ENCODE measurements around the gene TMEM132C. TPM values are rescaled to one million over a fixed set of nuclear protein-coding genes. Genes with fewer than 3 reads are reported as not detected.

Gene TMEM132C
- polyA plus RNA-seq, 2 donors = 0.43 to 0.65 TPM

DNA sequence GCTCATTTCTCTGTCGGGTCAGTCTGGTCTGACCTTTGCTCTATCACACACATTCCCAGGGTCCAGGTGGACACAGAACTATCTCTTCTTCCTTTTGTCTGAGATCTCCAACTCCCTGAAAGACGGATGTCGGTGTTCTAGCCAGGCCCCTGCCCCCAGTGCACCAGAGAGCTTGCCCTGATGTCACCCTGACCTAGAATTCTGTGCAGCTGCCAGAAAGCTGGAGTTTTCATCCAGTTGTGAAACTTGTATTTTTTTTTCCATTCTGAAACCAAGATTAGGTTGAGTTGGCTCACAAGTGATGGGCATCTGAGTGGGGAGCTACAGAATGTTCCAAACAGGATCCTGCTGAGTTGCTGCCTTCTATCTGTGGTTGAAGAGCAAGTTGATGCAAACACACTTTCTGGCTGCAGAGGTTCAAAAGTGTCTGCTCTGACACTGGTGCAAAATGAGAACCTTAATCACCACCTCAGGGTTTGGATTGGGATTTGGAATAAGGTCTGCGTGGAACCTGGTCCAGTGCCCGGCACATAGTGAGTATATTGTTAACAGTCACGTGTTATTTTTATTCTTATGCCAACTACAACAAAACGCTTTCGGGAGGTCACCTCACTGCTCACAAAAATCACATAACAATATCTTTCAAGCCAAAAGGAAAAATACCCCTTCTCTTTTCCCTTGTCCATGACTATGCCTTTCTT is 345.3 kb downstream of the TMEM132C start:
- no peaks in the 10 kb centered on the region for H3K36me3 ChIP-seq (ENCODE audit: control insufficient read depth in 2 of 2, insufficient read depth in 2 of 2, low read length in 1 of 2)
- WGBS, 2 donors = 67 to 77% methylated on average over 8 of the region's 8 CpGs
- peaks cover 2 to 9% of the 10 kb centered on the region in 2 donors for H3K9me3 ChIP-seq (ENCODE audit: control insufficient read depth in 2 of 2, insufficient read depth in 1 of 2, low read depth in 1 of 2, low read length in 1 of 2)
- H3K4me3 ChIP-seq (ENCODE audit: low read depth in 1 of 2, low read length in 2 of 2) = no peak overlapping the region
- H3K27me3 ChIP-seq (ENCODE audit: control insufficient read depth in 1 of 2, insufficient read depth in 2 of 2, low read length in 2 of 2) = no peaks in the 10 kb centered on the region
- no peak overlapping the region for H3K27ac ChIP-seq (ENCODE audit: low read depth in 2 of 2, low read length in 1 of 2)
- no peaks in the 10 kb centered on the region for H3K4me1 ChIP-seq (ENCODE audit: control insufficient read depth in 2 of 2, insufficient read depth in 2 of 2, low read length in 1 of 2)

- no peaks in the 10 kb centered on the region for H3K36me3 ChIP-seq (ENCODE audit: control insufficient read depth in 2 of 2, insufficient read depth in 2 of 2, low read length in 1 of 2)
- no peak overlapping the region for H3K27ac ChIP-seq (ENCODE audit: low read depth in 2 of 2, low read length in 1 of 2)
- no peak overlapping the region for H3K4me3 ChIP-seq (ENCODE audit: low read depth in 1 of 2, low read length in 2 of 2)
- H3K9me3 ChIP-seq (ENCODE audit: control insufficient read depth in 2 of 2, insufficient read depth in 1 of 2, low read depth in 1 of 2, low read length in 1 of 2) = peaks cover 2 to 12% of the 10 kb centered on the region in 2 donors
- no peaks in the 10 kb centered on the region for H3K4me1 ChIP-seq (ENCODE audit: control insufficient read depth in 2 of 2, insufficient read depth in 2 of 2, low read length in 1 of 2)
- no peaks in the 10 kb centered on the region for H3K27me3 ChIP-seq (ENCODE audit: control insufficient read depth in 1 of 2, insufficient read depth in 2 of 2, low read length in 2 of 2)
- WGBS, 2 donors = 67 to 71% methylated on average over 6 of the region's 6 CpGs
Measured at GRCh38 chr12:128613837-128614590, 347.0 kb downstream of the TMEM132C start.

- Histone ChIP-seq H3K36me3 (ENCODE audit: control insufficient read depth in 2 of 2, insufficient read depth in 2 of 2, low read length in 1 of 2) (no peaks in the 10 kb centered on the region), H3K4me1 (ENCODE audit: control insufficient read depth in 2 of 2, insufficient read depth in 2 of 2, low read length in 1 of 2) (no peaks in the 10 kb centered on the region), H3K9me3 (ENCODE audit: control insufficient read depth in 2 of 2, insufficient read depth in 1 of 2, low read depth in 1 of 2, low read length in 1 of 2) (peaks cover 7 to 18% of the 10 kb centered on the region in 2 donors), H3K27me3 (ENCODE audit: control insufficient read depth in 1 of 2, insufficient read depth in 2 of 2, low read length in 2 of 2) (no peaks in the 10 kb centered on the region), H3K27ac (ENCODE audit: low read depth in 2 of 2, low read length in 1 of 2) (no peak overlapping the region), H3K4me3 (ENCODE audit: low read depth in 1 of 2, low read length in 2 of 2) (no peak overlapping the region)
- 91 to 97% methylated on average over 2 of the region's 2 CpGs for WGBS, 2 donors
Measured at GRCh38 chr12:128617304-128617833, 350.4 kb downstream of the TMEM132C start.

- H3K4me1 ChIP-seq (ENCODE audit: control insufficient read depth in 2 of 2, insufficient read depth in 2 of 2, low read length in 1 of 2) = no peaks in the 10 kb centered on the region
- no peaks in the 10 kb centered on the region for H3K27me3 ChIP-seq (ENCODE audit: control insufficient read depth in 1 of 2, insufficient read depth in 2 of 2, low read length in 2 of 2)
- no peaks in the 10 kb centered on the region for H3K36me3 ChIP-seq (ENCODE audit: control insufficient read depth in 2 of 2, insufficient read depth in 2 of 2, low read length in 1 of 2)
- no peak overlapping the region for H3K27ac ChIP-seq (ENCODE audit: low read depth in 2 of 2, low read length in 1 of 2)
- H3K4me3 ChIP-seq (ENCODE audit: low read depth in 1 of 2, low read length in 2 of 2) = no peak overlapping the region
- H3K9me3 ChIP-seq (ENCODE audit: control insufficient read depth in 2 of 2, insufficient read depth in 1 of 2, low read depth in 1 of 2, low read length in 1 of 2) = peaks cover 7 to 12% of the 10 kb centered on the region in 2 donors
- 35 to 36% methylated on average over 8 of the region's 8 CpGs for WGBS, 2 donors
Measured at GRCh38 chr12:128619263-128619662, 352.3 kb downstream of the TMEM132C start.

DNA sequence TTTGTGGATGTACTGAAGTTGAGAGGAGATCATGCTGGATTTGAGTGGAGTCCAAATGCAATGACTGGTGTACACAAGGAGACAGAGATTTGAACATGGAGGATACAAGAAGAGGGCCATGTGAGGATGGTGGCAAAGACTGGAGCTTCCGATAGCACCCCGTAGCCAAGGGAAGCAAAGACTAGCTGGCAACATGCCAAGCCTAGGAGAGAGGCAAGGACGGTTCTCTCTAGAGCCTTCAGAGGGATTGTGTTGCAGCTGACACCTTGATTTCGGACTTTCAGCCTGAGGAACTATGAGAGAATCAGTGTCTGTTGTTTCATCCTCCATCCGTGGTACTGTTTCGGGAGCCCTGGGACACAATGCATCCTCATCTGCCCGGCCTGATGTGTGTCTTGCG is 354.3 kb downstream of the TMEM132C start:
- H3K4me3 ChIP-seq (ENCODE audit: low read depth in 1 of 2, low read length in 2 of 2) = no peak overlapping the region
- no peak overlapping the region for H3K27ac ChIP-seq (ENCODE audit: low read depth in 2 of 2, low read length in 1 of 2)
- H3K27me3 ChIP-seq (ENCODE audit: control insufficient read depth in 1 of 2, insufficient read depth in 2 of 2, low read length in 2 of 2) = no peaks in the 10 kb centered on the region
- H3K36me3 ChIP-seq (ENCODE audit: control insufficient read depth in 2 of 2, insufficient read depth in 2 of 2, low read length in 1 of 2) = no peaks in the 10 kb centered on the region
- WGBS, 2 donors = 80 to 87% methylated on average over 8 of the region's 8 CpGs
- H3K4me1 ChIP-seq (ENCODE audit: control insufficient read depth in 2 of 2, insufficient read depth in 2 of 2, low read length in 1 of 2) = no peaks in the 10 kb centered on the region
- peaks cover 7 to 12% of the 10 kb centered on the region in 2 donors for H3K9me3 ChIP-seq (ENCODE audit: control insufficient read depth in 2 of 2, insufficient read depth in 1 of 2, low read depth in 1 of 2, low read length in 1 of 2)

- 81 to 86% methylated on average over 6 of the region's 6 CpGs for WGBS, 2 donors
- no peaks in the 10 kb centered on the region for H3K27me3 ChIP-seq (ENCODE audit: control insufficient read depth in 1 of 2, insufficient read depth in 2 of 2, low read length in 2 of 2)
- no peak overlapping the region for H3K27ac ChIP-seq (ENCODE audit: low read depth in 2 of 2, low read length in 1 of 2)
- H3K4me1 ChIP-seq (ENCODE audit: control insufficient read depth in 2 of 2, insufficient read depth in 2 of 2, low read length in 1 of 2) = no peaks in the 10 kb centered on the region
- peaks cover 7 to 11% of the 10 kb centered on the region in 2 donors for H3K9me3 ChIP-seq (ENCODE audit: control insufficient read depth in 2 of 2, insufficient read depth in 1 of 2, low read depth in 1 of 2, low read length in 1 of 2)
- no peaks in the 10 kb centered on the region for H3K36me3 ChIP-seq (ENCODE audit: control insufficient read depth in 2 of 2, insufficient read depth in 2 of 2, low read length in 1 of 2)
- no peak overlapping the region for H3K4me3 ChIP-seq (ENCODE audit: low read depth in 1 of 2, low read length in 2 of 2)
Measured at GRCh38 chr12:128623748-128624147, 356.8 kb downstream of the TMEM132C start.

- WGBS, 2 donors = 80 to 81% methylated on average over 6 of the region's 6 CpGs
- H3K9me3 ChIP-seq (ENCODE audit: control insufficient read depth in 2 of 2, insufficient read depth in 1 of 2, low read depth in 1 of 2, low read length in 1 of 2) = peaks cover 6 to 8% of the 10 kb centered on the region in 2 donors
- no peaks in the 10 kb centered on the region for H3K27me3 ChIP-seq (ENCODE audit: control insufficient read depth in 1 of 2, insufficient read depth in 2 of 2, low read length in 2 of 2)
- no peak overlapping the region for H3K4me3 ChIP-seq (ENCODE audit: low read depth in 1 of 2, low read length in 2 of 2)
- no peaks in the 10 kb centered on the region for H3K36me3 ChIP-seq (ENCODE audit: control insufficient read depth in 2 of 2, insufficient read depth in 2 of 2, low read length in 1 of 2)
- H3K27ac ChIP-seq (ENCODE audit: low read depth in 2 of 2, low read length in 1 of 2) = no peak overlapping the region
- H3K4me1 ChIP-seq (ENCODE audit: control insufficient read depth in 2 of 2, insufficient read depth in 2 of 2, low read length in 1 of 2) = no peaks in the 10 kb centered on the region
Measured at GRCh38 chr12:128626808-128627320, 359.9 kb downstream of the TMEM132C start.

DNA sequence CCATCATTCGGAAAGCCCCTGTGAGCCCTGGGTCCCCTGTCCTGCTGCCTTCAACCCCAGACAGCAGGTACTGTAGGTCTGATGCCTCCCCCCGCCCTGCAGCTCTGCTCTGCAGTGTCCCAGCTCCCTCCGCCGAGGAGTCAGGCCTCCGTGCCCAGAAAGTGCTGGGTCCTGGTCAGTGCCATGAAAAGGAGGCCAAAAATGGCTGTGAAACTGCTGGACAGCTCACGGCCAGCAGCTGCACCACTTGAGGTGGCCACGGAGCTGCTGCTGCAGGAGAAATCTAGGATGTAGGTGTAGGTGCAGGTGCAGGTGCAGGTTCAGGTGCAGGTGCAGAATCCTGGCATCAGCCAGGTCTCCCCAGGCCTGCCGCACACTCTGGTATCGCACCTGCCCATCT is 360.7 kb downstream of the TMEM132C start:
- Histone ChIP-seq H3K9me3 (ENCODE audit: control insufficient read depth in 2 of 2, insufficient read depth in 1 of 2, low read depth in 1 of 2, low read length in 1 of 2) (peaks cover 6 to 8% of the 10 kb centered on the region in 2 donors), H3K27me3 (ENCODE audit: control insufficient read depth in 1 of 2, insufficient read depth in 2 of 2, low read length in 2 of 2) (no peaks in the 10 kb centered on the region), H3K36me3 (ENCODE audit: control insufficient read depth in 2 of 2, insufficient read depth in 2 of 2, low read length in 1 of 2) (no peaks in the 10 kb centered on the region), H3K4me3 (ENCODE audit: low read depth in 1 of 2, low read length in 2 of 2) (no peak overlapping the region), H3K27ac (ENCODE audit: low read depth in 2 of 2, low read length in 1 of 2) (no peak overlapping the region), H3K4me1 (ENCODE audit: control insufficient read depth in 2 of 2, insufficient read depth in 2 of 2, low read length in 1 of 2) (no peaks in the 10 kb centered on the region)
- 79 to 82% methylated on average over 9 of the region's 9 CpGs for WGBS, 2 donors

- no peaks in the 10 kb centered on the region for H3K36me3 ChIP-seq (ENCODE audit: control insufficient read depth in 2 of 2, insufficient read depth in 2 of 2, low read length in 1 of 2)
- no peak overlapping the region for H3K27ac ChIP-seq (ENCODE audit: low read depth in 2 of 2, low read length in 1 of 2)
- H3K9me3 ChIP-seq (ENCODE audit: control insufficient read depth in 2 of 2, insufficient read depth in 1 of 2, low read depth in 1 of 2, low read length in 1 of 2) = peaks cover 6 to 8% of the 10 kb centered on the region in 2 donors
- no peak overlapping the region for H3K4me3 ChIP-seq (ENCODE audit: low read depth in 1 of 2, low read length in 2 of 2)
- no peaks in the 10 kb centered on the region for H3K27me3 ChIP-seq (ENCODE audit: control insufficient read depth in 1 of 2, insufficient read depth in 2 of 2, low read length in 2 of 2)
- no peaks in the 10 kb centered on the region for H3K4me1 ChIP-seq (ENCODE audit: control insufficient read depth in 2 of 2, insufficient read depth in 2 of 2, low read length in 1 of 2)
- 81 to 85% methylated on average over 4 of the region's 4 CpGs for WGBS, 2 donors
Measured at GRCh38 chr12:128629979-128630378, 363.0 kb downstream of the TMEM132C start.
